ENCODE data around the gene MUC3A. TPM values are rescaled to one million over a fixed set of nuclear protein-coding genes. Genes with fewer than 3 reads are reported as not detected.
A peak's percentile ranks its signal among the peaks of the same experiment; 100 is the strongest.

MUC3A gene
- total RNA-seq, 1 experiment from 2014 or later: 29.2 TPM

DNA sequence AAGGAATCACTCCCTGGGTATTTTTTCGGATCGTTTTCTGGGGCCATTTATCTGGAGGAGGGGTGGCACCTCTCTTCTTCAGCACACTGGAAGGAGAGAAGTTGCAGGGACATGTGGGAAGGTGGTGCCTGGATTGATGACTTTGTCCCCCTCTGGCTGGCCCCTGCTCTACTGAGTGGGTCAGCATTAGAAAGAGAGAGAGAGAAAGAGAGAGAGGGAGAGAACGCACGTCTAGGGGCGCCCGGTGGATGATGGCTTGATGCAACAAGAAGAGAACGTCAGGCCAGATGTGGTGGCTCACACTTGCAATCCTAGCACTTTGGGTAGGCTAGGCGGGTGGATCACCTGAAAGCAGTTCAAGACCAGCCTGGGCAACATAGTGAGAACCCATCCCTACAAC, 14.5 kb downstream of the MUC3A start:
- Histone ChIP-seq H2AK5ac (ENCODE audit: insufficient read length, low read length) (no peak overlapping the region), H3K4ac (ENCODE audit: low read depth, low read length) (no peak overlapping the region), H4K8ac (replicated peaks; ENCODE audit: insufficient read length, low read depth, low read length) (no peak overlapping the region), H4K91ac (ENCODE audit: insufficient read length, low read depth, low read length) (no peak overlapping the region), H3K4me1 (ENCODE audit: insufficient read depth, low read length) (peaks cover 5% of the 10 kb centered on the region; the same call in 1 of the 2 replicates), H2BK15ac (ENCODE audit: low read depth, low read length) (no peak overlapping the region), H2BK5ac (ENCODE audit: insufficient read length, low read length) (no peak overlapping the region), H3K14ac (ENCODE audit: insufficient read depth, low read length) (no peak overlapping the region), H3K56ac (ENCODE audit: insufficient read length, low read depth, low read length) (no peak overlapping the region), H3K23me2 (ENCODE audit: insufficient read length, low read depth, low read length, poor library complexity, severe bottlenecking) (peaks cover 12% of the 10 kb centered on the region), H2BK120ac (ENCODE audit: low read depth, low read length, poor library complexity, severe bottlenecking) (no peak overlapping the region), H3K18ac (ENCODE audit: insufficient read length, low read depth, low read length) (no peak overlapping the region), H3K79me1 (ENCODE audit: insufficient read depth, low read depth, low read length, poor library complexity, severe bottlenecking) (no peaks in the 10 kb centered on the region), H2BK12ac (ENCODE audit: insufficient read length, low read depth, low read length) (no peak overlapping the region), H3K79me2 (ENCODE audit: insufficient read depth, low read length) (no peaks in the 10 kb centered on the region), H2BK20ac (ENCODE audit: low read depth, low read length, poor library complexity, severe bottlenecking) (no peak overlapping the region), H3K9ac (ENCODE audit: extremely low read depth, insufficient read length, low read length) (no peak overlapping the region), H3K9me3 (ENCODE audit: control insufficient read depth, low read depth, low read length) (no peaks in the 10 kb centered on the region), H3K27me3 (ENCODE audit: insufficient read depth, low read length) (peaks cover 6% of the 10 kb centered on the region; the same call in 1 of the 2 replicates), H3K27ac (ENCODE audit: insufficient read length, low read depth, low read length) (no peak overlapping the region), H3K4me2 (ENCODE audit: insufficient read depth, insufficient read length, low read length) (no peak overlapping the region), H3K23ac (ENCODE audit: insufficient read length, low read depth, low read length) (no peak overlapping the region), H3T11ph (ENCODE audit: low read length) (no peak overlapping the region), H4K20me1 (ENCODE audit: control insufficient read depth, insufficient read depth, insufficient read length) (no peaks in the 10 kb centered on the region), H2AFZ (ENCODE audit: low read length) (no peak overlapping the region), H4K5ac (ENCODE audit: insufficient read length, low read depth, low read length) (no peak overlapping the region)
- Mint-ChIP-seq H3K9me3 (no peaks in the 10 kb centered on the region; a peak in 1 of 5 replicates), H3K27ac (no peak overlapping the region), H3K27me3 (ENCODE audit: low read depth) (peaks cover 52% of the 10 kb centered on the region), H3K4me1 (peaks cover 31 to 34% of the 10 kb centered on the region in 2 experiments), H3K36me3 (ENCODE audit: insufficient read depth in 1 of 3, low read depth in 3 of 3) (peaks cover 0 to 8% (median 0%) of the 10 kb centered on the region in 3 experiments; a peak in 2 of 7 replicates), H3K4me3 (peak overlapping the region in 1 of 2 experiments; percentile 55; a peak in 2 of 5 replicates)
- no CpG with 5 or more reads among the region's 8 CpGs for WGBS (ENCODE audit: extremely low coverage, insufficient read length, low lambda C conversion rate)
- TF ChIP-seq CTCF (conservative IDR thresholded peaks at IDR 0.05): no peak
- no peak for DNase-seq

All from H9 (cell line).